GM12892 (cell line): ENCODE measurements around the gene PPM1H.

Source experiments
- POLR2A ChIP-seq: IDR thresholded peaks from 2 replicates; pipeline ENCODE4 v1.6.1; 2011; ENCODE audit warnings: low read depth, low read length, control low read depth
- TAF1 ChIP-seq: IDR thresholded peaks from 2 replicates; pipeline ENCODE4 v1.6.1; 2011; ENCODE audit warnings: low read depth, mild to moderate bottlenecking, control low read depth, low read length, borderline replicate concordance

DNA sequence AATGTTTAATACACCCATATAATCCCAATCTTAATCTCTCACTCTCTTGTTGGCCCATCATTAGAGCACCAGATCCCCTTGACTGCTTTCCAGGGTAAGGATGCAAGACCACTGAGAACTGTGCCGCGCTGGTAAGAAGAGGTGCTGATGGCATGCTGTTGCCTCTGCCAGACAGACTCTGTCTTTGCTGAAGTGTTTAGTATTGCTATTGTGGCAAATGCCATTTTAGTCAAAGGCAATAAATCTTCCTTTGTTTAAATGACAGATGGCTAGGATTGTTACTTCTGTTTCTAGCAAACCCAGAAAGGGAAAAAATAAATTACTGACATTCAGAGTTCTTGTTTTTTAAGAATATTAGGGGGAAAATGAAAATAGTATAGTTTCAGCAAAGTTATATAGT lies 316.0 kb downstream of the PPM1H start:
- TF ChIP-seq TAF1 (no peak), POLR2A (no peak)
